NAMALWA (cell line): ENCODE measurements around the gene TMEM191C.
"Not testable (repeated sequence)": the region's sequence is repeated elsewhere in the genome, so short reads cannot be mapped to it uniquely, and the experiment has no call there.

Source experiments
- DNase-seq: peaks from one replicate; pipeline ENCODE4 v3.0.0-alpha.2; 2015; ENCODE audit warnings: low spot score

The TMEM191C gene

GRCh38 chr22:21473664-21474063 lies 6.5 kb downstream of the TMEM191C start:
- not testable (repeated sequence) for DNase-seq

GRCh38 chr22:21484039-21484438 lies 16.9 kb downstream of the TMEM191C start:
- not testable (repeated sequence) for DNase-seq

GRCh38 chr22:21487723-21488122 lies 20.5 kb downstream of the TMEM191C start:
- not testable (repeated sequence) for DNase-seq

GRCh38 chr22:21489149-21489680 lies 22.0 kb downstream of the TMEM191C start:
- not testable (repeated sequence) for DNase-seq

GRCh38 chr22:21490556-21490955 lies 23.4 kb downstream of the TMEM191C start:
- not testable (repeated sequence) for DNase-seq

- not testable (repeated sequence) for DNase-seq
These were observed 25.1 kb downstream of the TMEM191C start for GRCh38 chr22:21492271-21492670.

GRCh38 chr22:21493789-21494782 lies 26.9 kb downstream of the TMEM191C start:
- not testable (repeated sequence) for DNase-seq

GRCh38 chr22:21497984-21498383 lies 30.8 kb downstream of the TMEM191C start:
- not testable (repeated sequence) for DNase-seq

GRCh38 chr22:21498489-21498888 lies 31.3 kb downstream of the TMEM191C start:
- DNase-seq: not testable (repeated sequence)

- DNase-seq: not testable (repeated sequence)
These were observed 32.7 kb downstream of the TMEM191C start for GRCh38 chr22:21499623-21500506.

GRCh38 chr22:21510397-21510796 lies 43.2 kb downstream of the TMEM191C start:
- DNase-seq: not testable (repeated sequence)

- DNase-seq: not testable (repeated sequence)
These were observed 44.8 kb downstream of the TMEM191C start for GRCh38 chr22:21512022-21512421.

- DNase-seq: not testable (repeated sequence)
These were observed 46.9 kb downstream of the TMEM191C start for GRCh38 chr22:21514117-21514516.

- DNase-seq: not testable (repeated sequence)
These were observed 48.0 kb downstream of the TMEM191C start for GRCh38 chr22:21515234-21515633.

- not testable (repeated sequence) for DNase-seq
These were observed 49.3 kb downstream of the TMEM191C start for GRCh38 chr22:21516522-21516921.

GRCh38 chr22:21516970-21517764 lies 50.0 kb downstream of the TMEM191C start:
- DNase-seq: not testable (repeated sequence)
